G401 (cell line): ENCODE data around the gene MYO7B. TPM values are rescaled to one million over a fixed set of nuclear protein-coding genes. Genes with fewer than 3 reads are reported as not detected.
"Not testable (repeated sequence)": the region's sequence is repeated elsewhere in the genome, so short reads cannot be mapped to it uniquely, and the experiment has no call there.

ENCODE experiments used
- DNase-seq: peaks from one replicate; pipeline ENCODE4 v3.0.0-alpha.2; 2015; ENCODE audit warnings: low spot score
- in situ Hi-C: cut with HindIII; loops from 2 replicates; pipeline ENCODE4 v1.10.0; 2016; ENCODE audit warnings: low sequenced_read_pairs, mixed read lengths
- total RNA-seq: library from RNA; depleted of rRNA; stranded (reverse); fragments of >200 nt; shearing (Covaris generic); gene quantifications from 2 replicates; pipeline ENCODE4 v1.2.3, GENCODE V29; 2014

The MYO7B gene
- total RNA-seq, 1 experiment from 2014 or later = not detected

DNA sequence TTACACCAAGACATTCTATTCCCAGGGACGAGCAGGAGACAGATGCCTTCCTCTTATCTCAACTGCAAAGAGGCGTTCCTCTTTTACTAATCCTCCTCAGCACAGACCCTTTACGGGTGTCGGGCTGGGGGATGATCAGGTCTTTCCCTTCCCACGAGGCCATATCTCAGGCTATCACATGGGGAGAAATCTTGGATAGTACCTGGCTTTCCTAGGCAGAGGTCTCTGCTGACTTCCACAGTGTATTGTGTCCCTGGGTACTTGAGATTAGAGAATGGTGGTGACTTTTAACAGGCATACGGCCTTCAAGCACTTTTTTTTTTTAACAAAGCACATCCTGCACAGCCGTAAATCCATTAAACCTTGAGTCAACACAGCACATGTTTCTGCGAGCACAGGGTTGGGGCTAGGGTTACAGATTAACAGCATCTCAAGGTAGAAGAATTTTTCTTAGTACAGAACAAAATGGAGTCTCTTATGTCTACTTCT is 7.6 kb downstream of the MYO7B start:
- in situ Hi-C loops, DNase-seq: not testable (repeated sequence)

DNA sequence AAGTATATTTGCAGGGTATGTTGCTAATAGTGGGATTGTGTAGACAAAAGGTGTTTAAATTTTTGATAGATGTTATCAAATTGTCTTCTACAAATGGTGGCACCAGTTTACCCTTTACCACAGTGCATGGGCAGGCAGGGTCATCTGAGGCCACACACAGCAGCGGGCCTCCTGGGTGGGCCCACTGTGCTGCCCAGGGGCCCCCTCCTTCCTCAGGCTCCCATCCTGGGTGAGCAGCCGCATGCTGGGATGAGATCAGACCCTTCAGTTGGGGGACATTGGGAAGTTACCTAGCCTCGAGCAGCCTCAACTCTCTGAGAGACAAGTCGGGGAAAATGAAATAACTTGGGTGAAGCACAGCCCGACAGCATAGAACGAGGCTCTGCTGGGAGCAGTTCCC is 9.7 kb downstream of the MYO7B start:
- in situ Hi-C loops = no loop called here
- DNase-seq = no peak

DNA sequence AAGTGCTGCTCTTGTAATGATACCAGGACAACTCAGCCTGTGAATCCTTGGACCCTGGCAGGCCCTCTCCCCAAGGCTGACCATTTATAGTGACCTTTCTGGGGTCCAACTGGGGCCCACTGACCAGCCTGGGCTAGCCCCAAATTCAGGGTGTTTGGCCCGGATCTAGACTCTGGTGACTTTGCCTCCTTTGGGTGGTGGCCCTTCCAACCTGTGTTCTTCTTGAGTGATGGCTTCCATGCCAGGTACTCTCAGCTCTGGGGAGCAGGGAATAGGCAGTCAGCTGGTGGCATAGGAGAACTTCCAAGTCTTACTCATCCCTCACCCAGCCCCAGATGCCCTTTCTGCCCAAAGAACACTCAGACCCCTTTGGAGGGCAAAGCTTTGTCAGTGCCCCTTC is 10.3 kb downstream of the MYO7B start:
- DNase-seq = no peak
- in situ Hi-C loops = no loop called here

DNA sequence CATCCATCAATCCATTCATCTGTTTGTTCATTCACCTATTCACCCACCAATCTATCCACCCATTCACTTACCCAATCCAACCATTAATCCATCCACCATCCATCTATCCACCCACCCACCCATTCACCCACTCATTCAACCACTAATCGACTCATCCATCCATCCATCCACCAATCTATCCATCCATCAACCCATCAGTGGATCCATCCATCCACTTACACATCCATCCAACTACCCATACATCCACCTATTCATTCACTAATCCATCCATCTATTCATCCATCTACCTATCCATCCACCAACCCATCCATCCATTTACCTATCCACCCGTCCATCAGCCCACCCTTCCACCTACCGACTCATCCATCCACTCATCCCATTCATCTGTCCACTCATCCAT is 11.3 kb downstream of the MYO7B start:
- in situ Hi-C loops = no loop called here
- DNase-seq = no peak

DNA sequence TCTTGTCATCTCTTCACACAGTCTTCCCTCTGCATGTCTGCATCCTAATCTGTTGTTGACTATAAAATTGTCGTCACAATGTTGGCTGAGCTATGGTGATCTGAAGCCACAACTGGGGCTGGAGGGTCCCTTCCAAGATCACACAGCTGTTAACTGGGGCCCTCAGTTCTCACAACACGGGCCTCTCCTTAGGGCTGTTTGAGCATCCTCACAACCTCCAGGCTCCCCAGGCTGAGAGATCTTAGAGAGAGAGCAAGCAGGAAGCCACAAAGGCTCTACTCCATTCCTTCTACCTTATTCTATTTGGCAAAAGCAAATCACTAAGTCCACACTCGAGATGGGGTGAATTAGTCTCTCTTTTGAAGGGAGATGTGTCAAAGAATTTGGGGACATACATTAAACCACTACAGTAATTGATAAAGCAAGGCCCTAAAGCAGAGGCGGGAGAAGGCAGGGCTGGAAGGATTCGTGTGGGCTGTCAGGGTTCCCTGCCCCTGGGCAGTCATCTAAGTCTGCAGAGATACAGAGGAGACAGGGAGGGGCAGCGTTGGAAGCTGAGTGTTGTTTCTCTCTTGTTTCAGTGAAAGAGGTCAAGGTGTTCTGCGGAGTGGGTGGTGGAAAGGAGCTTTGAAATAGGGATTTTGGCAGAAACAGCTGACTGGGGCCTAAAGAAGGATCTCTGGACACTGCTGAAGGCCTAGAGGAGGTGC is 15.9 kb downstream of the MYO7B start:
- DNase-seq = no peak
- in situ Hi-C loops = no loop called here

DNA sequence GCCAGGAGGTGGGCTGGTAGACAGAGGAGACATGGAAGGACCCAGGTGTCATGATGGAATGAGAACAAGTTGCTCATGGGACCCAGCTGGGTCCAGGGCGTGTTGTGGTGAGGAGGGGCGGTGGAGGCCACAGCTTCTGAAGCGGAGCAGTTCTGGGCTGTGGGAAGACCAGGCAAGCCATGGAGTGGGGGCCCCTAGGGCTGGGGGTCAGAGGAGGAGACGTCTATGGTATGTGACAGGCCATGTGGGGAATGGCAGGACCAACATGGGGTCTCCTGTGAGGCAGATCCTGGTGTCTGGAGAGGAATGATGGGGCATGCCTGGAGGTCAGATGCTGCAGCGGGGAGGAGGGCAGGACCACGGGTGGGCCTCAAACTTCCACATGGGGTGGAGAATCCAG is 16.9 kb downstream of the MYO7B start:
- no peak for DNase-seq
- in situ Hi-C loops = no loop called here

DNA sequence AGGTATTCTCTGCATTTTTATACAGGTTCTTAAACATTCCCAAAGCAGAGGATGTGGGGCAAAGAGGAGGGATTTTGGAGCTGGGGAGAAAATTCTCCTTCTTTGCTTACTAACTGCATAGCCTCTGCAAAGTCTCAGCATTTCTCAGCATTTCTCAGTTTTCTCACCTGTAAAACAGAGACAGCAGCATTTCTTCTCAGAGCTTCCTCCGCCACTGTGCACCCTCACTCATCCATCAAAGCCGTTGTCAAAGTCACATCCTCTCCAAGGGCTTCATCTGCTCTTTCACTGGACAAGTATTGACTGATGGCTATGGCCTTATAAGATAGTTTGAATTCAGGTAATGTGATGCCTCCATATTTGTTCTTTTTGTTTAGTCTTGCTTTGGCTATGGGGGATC is 17.4 kb downstream of the MYO7B start:
- DNase-seq = no peak
- in situ Hi-C loops = no loop called here

DNA sequence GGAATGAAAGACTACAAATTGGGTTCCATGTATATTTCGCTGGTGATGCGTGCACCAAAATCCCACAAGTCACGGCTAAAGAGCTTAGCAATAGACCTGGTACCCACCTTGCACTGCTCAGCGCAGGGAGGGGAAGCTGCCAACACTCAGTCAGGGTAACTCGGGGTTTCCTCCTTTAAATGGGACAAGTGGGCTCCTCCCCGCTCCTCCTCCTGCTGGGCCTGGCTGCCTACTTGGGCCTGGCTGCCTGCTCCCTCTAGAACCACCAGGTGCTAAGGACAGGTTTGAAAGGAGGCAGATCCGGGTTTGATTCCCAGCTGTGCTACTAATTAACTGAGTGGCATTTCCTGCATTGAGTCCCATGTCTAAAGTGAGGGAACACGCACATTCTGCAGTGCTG is 23.4 kb downstream of the MYO7B start:
- in situ Hi-C loops = no loop called here
- no peak for DNase-seq

DNA sequence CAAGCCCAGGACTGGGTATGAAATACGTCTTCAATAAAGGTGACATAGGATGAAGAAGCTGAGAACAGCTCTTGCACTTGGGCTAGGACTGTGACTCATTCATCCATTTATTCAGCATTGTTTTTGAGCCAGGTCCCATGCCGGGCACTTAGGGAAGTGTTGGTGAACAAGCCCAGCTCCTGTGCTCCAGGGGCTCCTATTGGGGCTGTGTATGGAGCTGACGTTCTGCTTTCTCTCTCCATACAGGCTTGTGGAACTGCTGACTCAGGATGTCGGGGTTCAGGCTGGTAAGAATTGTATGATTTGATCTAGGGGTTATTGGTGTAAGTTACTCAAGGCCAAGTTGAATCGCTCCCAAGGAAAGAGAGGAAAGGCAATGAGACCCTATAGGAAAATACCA is 24.0 kb downstream of the MYO7B start:
- DNase-seq = no peak
- in situ Hi-C loops = no loop called here

DNA sequence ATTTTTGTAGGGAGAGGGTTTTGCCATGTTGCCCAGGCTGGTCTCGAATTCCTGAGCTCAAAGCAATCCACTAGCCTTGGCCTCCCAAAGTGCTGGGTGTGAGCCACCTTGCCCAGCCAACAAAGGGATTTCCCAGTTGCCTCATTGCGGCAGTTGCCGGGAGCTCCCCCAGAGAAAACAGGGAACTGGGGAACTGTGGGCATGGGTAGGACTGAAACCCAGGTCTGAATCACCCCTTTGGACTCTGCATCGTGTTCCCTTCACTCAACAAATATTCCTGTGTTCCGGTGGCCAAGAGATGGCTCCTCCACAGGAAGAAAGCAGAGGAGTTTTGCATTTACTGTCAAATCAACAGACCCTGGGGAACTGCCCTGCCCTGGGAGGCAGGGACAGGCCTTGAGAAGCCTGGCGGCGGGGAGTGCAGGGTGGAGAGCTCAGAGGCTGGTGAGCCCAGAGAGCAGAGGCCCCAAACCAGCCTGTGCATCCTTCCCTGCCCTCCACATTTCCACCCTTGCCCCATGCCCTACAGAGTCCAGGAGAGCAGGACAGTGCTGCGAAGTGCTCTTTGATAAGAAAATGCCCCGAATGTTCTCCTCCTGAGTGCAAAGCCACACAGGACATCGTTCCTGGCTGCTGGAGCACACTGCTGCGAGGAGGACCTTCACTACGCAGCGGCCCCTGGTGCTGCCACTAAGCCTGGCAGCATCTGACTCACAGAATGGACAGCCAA is 24.9 kb downstream of the MYO7B start:
- in situ Hi-C loops = no loop called here
- no peak for DNase-seq

DNA sequence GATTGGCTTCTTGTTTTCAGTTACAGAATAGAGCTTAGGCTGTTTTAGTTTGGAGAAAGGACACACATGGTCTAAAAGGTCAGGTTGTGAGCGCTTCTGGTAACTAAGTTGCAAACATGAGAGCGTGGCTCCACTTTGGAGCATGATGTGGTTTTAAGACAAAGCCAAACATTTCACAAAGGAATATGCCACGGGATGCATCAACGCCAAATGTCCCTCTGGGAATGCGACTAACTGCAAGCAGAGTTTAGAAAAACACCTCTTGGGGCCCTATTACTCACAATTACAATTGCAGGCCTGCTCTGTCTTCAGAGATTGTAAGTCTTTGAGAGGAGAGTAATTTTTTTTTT is 25.4 kb downstream of the MYO7B start:
- no peak for DNase-seq

DNA sequence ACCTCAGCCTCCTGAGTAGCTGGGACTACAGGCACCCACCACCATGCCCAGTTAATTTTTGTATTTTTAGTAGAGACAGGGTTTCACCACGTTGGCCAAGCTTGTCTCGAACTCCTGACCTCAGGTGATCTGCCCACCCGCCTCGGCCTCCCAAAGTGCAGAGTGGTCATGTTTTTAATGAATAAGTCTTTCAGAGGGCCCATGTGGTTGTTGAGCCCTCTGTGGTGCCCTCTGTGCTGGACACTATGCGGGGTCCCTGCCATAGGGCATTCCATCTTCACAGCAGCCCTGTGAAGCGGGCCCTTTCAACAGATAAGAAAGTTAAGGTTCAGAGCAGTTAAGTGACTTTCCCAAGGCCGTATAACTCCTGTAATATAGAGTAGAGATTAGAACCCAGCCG is 25.9 kb downstream of the MYO7B start:
- no peak for DNase-seq
- in situ Hi-C loops = no loop called here

More for the DNA sequence above, 25.4 kb downstream of the MYO7B start:
- in situ Hi-C loops = no loop called here

DNA sequence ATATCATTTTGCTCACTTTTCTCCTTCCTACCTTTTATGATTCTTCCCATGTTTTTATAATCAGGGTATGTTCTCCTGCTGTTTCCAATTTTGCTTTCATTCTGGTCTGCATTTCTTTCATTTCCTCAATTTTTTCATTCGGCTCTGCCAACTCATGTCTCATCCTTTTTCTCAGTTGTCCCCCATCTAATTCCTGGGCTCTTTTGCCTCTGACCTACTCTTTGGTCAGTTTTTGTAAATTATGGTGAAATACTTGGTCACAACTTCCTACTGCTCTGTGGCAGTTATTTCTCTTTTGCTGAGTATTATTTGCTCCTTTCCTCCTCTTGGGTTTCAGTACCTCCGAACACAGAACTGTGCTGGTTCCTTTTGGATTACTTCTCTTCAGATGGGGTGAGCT is 27.5 kb downstream of the MYO7B start:
- no peak for DNase-seq
- in situ Hi-C loops = no loop called here

DNA sequence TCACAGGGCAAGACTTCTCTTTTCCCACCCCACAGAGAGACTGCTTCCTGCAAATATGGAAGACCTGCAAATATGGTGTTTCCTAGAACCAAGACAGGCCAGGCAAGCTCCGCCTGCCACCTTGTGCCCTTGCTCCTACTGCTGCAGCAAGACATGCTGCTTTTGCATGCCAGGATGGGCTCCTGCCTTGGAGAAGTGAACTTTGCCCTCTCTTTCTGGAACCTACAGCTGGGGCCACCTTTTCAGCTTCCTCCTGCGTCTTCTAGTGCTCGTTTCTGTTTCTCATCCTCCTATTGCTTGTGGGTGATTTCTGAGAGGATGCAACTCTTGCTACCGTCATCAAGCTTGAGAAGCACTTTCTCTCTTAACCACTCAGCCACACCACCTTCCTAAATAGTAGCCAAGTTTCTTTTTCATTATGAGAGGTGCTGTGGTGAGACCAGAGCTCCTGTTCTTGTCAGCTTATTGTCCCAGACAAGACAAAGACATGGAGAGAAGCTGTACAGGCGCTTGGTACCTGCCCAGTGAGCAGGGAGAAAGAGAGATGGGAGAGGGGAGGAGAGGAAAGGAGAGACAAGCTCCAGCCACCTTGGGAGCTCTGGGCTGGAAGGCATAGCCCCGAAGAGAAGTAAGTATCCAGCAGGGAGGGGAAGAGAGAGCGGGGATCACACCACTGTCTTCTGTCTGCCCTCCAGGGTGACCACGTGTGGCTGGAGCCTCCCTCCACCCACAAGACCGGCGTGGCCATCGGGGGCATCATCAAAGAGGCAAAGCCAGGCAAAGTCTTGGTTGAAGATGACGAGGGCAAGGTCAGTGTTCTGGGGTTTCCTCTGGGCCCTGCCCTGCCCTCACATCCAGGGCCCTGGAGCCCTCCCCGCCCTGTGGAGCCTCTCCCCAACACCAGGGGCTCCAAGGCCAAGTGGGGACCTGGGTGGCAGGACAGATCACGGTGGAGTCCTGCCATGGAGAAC is 28.3 kb downstream of the MYO7B start:
- DNase-seq = no peak
- in situ Hi-C loops = no loop called here

DNA sequence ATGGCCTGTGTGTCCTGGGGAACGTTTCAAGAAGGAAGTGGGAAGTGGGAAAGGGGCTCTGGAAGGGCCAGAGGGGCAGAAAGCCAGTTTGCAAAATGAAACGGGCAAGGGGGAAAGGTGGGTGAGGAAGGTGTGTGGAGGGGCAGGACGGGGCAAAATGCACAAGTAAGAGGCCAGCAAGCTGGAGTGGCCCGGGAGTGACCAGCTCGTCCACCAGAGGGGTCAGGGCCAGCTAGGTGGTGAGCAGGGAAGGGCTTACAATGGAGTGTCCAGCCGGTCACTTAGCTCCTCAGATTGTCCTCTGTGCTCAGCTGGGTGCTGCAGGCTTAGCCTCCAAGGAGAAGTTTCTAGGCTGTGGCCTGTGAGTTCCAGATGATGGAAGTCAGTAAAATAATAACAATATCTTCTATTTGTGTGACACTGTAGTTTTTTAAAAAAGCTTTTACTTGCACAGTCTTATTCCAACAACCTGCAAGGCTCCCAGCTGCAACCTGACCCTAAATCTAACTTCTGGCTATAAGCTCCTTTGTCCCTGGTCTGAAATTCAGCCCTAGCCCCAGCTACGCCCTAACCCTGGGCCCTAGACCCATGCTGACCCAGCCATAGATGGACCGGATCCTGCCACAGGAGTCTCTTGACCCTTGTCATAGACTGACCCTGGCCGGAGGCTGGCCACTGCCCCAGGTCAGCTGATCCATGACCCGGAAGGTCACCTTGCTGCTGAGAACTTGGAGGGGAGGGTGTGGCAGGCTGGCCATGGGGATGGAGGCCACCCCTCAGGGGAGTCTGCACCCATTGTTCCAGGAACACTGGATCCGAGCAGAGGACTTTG is 29.2 kb downstream of the MYO7B start:
- DNase-seq = no peak
- in situ Hi-C loops = no loop called here

DNA sequence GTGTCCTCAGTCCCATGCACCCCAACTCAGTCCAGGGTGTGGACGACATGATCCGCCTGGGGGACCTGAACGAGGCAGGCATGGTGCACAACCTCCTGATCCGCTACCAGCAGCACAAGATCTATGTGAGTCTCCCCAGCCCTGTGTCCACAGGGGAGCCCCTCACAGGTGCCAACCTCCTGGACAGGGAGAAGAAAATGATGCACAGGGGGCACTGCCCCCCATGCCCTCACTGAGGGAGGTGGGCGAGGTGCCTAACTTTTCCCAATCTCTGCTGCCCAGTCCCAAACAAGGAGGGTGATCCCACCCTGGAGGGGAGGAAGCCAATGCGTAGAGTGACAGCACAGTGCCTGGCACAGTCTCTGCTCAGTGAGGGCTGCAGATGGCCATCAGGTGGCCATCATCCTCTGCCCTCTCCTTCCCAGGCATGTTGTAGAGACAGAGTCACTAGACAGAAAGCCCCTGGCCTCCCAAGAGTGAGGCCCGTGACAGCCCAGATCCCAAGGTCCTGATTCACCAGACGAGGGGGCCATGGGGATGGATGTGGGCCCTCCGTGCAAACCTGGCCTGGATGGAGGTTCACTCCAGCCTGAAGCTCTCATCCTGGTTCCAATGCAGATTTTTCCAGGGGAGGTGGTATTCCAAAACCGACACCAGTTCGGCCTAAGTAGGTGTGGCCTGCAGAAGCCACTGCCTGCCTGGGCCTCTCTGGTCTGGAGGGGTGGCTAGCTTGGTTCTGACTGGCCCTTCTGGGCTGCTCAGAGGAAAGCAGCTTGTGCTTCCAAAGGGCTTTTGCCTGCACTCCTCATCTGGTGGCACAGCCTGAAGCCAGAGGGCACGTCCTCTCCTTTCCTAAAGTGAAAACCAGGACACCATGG is 30.0 kb downstream of the MYO7B start:
- in situ Hi-C loops = no loop called here
- DNase-seq = no peak

DNA sequence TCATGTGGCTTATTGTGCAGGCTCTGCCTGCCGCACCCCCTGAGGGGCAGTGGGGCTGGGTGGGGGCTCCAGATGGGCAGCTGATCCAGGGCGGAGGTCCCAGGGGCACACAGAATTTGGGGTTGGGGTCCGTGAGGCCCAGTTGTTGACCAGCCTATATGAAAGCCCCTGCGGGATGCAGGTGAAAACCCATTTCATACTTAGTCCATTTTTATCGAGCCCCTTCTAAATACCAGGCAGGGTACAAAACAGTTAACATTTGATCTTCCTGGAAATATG is 30.6 kb downstream of the MYO7B start:
- no peak for DNase-seq
- in situ Hi-C loops = no loop called here

DNA sequence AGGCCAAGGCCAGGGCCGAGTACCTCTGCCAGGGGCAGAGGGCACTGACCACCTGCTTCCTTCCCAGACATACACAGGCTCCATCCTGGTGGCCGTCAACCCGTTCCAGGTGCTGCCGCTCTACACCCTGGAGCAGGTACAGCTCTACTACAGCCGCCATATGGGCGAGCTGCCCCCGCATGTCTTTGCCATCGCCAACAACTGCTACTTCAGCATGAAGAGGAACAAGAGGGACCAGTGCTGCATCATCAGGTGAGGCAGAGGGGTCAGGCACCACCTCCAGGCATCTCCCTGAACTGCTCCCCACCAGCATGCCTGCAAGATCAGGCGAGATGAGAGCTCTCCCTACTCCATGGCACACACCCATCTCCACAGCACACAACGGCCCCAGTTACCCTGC is 31.1 kb downstream of the MYO7B start:
- in situ Hi-C loops = no loop called here
- DNase-seq = no peak
